ENCODE measurements around the gene HADH. TPM values are rescaled to one million over a fixed set of nuclear protein-coding genes. Genes with fewer than 3 reads are reported as not detected.
"Not testable (repeated sequence)": the region's sequence is repeated elsewhere in the genome, so short reads cannot be mapped to it uniquely, and the experiment has no call there.

HADH gene
- polyA plus RNA-seq, 1 experiment, result 22.6 TPM

- TF ChIP-seq CTCF (IDR thresholded peaks at IDR 0.05; ENCODE audit: insufficient read depth, low read depth, low read length), result no peak
- H3K4me3 ChIP-seq (ENCODE audit: low read depth, low read length), result no peak overlapping the region
- H3K27me3 ChIP-seq (ENCODE audit: control insufficient read depth, insufficient read depth, low read length), result no peaks in the 10 kb centered on the region
- ChIA-PET CTCF (no interaction called here), POLR2A (no interaction called here)
- no peaks in the 10 kb centered on the region for H3K36me3 ChIP-seq (ENCODE audit: control insufficient read depth, insufficient read depth, low read length)
- no peak for DNase-seq (ENCODE audit: low read depth)
These were observed 58.5 kb downstream of the HADH start for GRCh38 chr4:108048157-108048556.

- TF ChIP-seq CTCF (IDR thresholded peaks at IDR 0.05; ENCODE audit: insufficient read depth, low read depth, low read length), result no peak
- CTCF ChIA-PET, result no interaction called here
- H3K27me3 ChIP-seq (ENCODE audit: control insufficient read depth, insufficient read depth, low read length), result no peaks in the 10 kb centered on the region
- no peak for DNase-seq (ENCODE audit: low read depth)
- H3K36me3 ChIP-seq (ENCODE audit: control insufficient read depth, insufficient read depth, low read length), result no peaks in the 10 kb centered on the region
- no peak overlapping the region for H3K4me3 ChIP-seq (ENCODE audit: low read depth, low read length)
- POLR2A ChIA-PET, result no interaction called here
These were observed 59.3 kb downstream of the HADH start for GRCh38 chr4:108048997-108049396.

GRCh38 chr4:108049406-108049805 lies 59.7 kb downstream of the HADH start:
- ChIA-PET CTCF (no interaction called here), POLR2A (no interaction called here)
- H3K27me3 ChIP-seq (ENCODE audit: control insufficient read depth, insufficient read depth, low read length), result no peaks in the 10 kb centered on the region
- H3K36me3 ChIP-seq (ENCODE audit: control insufficient read depth, insufficient read depth, low read length), result no peaks in the 10 kb centered on the region
- no peak overlapping the region for H3K4me3 ChIP-seq (ENCODE audit: low read depth, low read length)
- DNase-seq (ENCODE audit: low read depth), result no peak
- TF ChIP-seq CTCF (IDR thresholded peaks at IDR 0.05; ENCODE audit: insufficient read depth, low read depth, low read length), result no peak

GRCh38 chr4:108050166-108051111 lies 60.8 kb downstream of the HADH start:
- DNase-seq (ENCODE audit: low read depth); H3K4me3 ChIP-seq (ENCODE audit: low read depth, low read length); H3K36me3 ChIP-seq (ENCODE audit: control insufficient read depth, insufficient read depth, low read length); H3K27me3 ChIP-seq (ENCODE audit: control insufficient read depth, insufficient read depth, low read length); POLR2A ChIA-PET; CTCF ChIA-PET: not testable (repeated sequence)

GRCh38 chr4:108051343-108051742 lies 61.7 kb downstream of the HADH start:
- no peak overlapping the region for H3K4me3 ChIP-seq (ENCODE audit: low read depth, low read length)
- ChIA-PET CTCF (no interaction called here), POLR2A (no interaction called here)
- no peak for DNase-seq (ENCODE audit: low read depth)
- H3K36me3 ChIP-seq (ENCODE audit: control insufficient read depth, insufficient read depth, low read length), result no peaks in the 10 kb centered on the region
- no peak for TF ChIP-seq CTCF (IDR thresholded peaks at IDR 0.05; ENCODE audit: insufficient read depth, low read depth, low read length)
- no peaks in the 10 kb centered on the region for H3K27me3 ChIP-seq (ENCODE audit: control insufficient read depth, insufficient read depth, low read length)
